HEK293T (cell line): Measurements from ENCODE around the gene MED26.

Experiments used
- CTBP1 ChIP-seq: fragments of 450-650 bp; IDR thresholded peaks from 2 replicates; pipeline ENCODE4 v1.6.1; 2016; ENCODE audit warnings: borderline replicate concordance
- FOXK2 ChIP-seq: fragments of 450-650 bp; IDR thresholded peaks from 2 replicates; pipeline ENCODE4 v1.6.1; 2016; ENCODE audit warnings: mild to moderate bottlenecking
- HDGF ChIP-seq: fragments of 450-650 bp; IDR thresholded peaks from 2 replicates; pipeline ENCODE4 v1.6.1; 2017; ENCODE audit warnings: antibody characterized with exemption, borderline replicate concordance

DNA sequence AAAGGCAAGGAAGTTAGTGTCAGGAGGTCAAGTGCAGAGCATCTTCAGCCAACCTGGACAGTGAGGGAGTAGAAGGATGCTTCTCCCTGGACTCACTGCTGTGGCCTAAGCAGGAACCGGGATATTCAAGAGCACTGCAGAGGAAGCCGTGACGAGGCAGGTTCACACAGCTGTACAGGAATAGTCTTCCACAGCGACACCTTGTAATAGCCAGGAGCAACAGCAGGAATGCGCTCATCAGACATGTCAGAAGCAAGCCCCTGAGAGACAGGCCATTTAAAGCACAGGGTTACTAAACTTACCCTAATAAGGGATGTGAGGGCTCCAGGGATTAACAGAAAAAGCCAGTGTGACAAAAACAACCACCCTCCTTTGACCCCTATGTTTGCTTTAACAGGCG, 3.5 kb upstream of the MED26 start:
- no peak for TF ChIP-seq FOXK2
- no peak for TF ChIP-seq CTBP1
- TF ChIP-seq HDGF: no peak
